GM10266 (cell line): Measurements from ENCODE around the gene ZKSCAN8.

Experiments
- DNase-seq: peaks from one replicate; pipeline ENCODE4 v3.0.0; 2012; ENCODE audit errors: extremely low spot score
- CTCF ChIP-seq: IDR thresholded peaks from 2 replicates; pipeline ENCODE4 v1.5.1; 2012; ENCODE audit warnings: mild to moderate bottlenecking, low read depth; ENCODE audit not compliant: control insufficient read depth, insufficient read depth; ENCODE audit errors: missing control alignments

The ZKSCAN8 gene

GRCh38 chr6:28172006-28172405 is 30.3 kb downstream of the ZKSCAN8 start:
- DNase-seq, result no peak

GRCh38 chr6:28176373-28176772 is 34.7 kb downstream of the ZKSCAN8 start:
- TF ChIP-seq CTCF, result no peak
- DNase-seq, result no peak

More at GRCh38 chr6:28172006-28172405, 30.3 kb downstream of the ZKSCAN8 start:
- TF ChIP-seq CTCF, result no peak

- no peak for TF ChIP-seq CTCF
- no peak for DNase-seq
Measured at GRCh38 chr6:28182255-28182654, 40.6 kb downstream of the ZKSCAN8 start.

GRCh38 chr6:28188111-28188979 is 46.7 kb downstream of the ZKSCAN8 start:
- no peak for TF ChIP-seq CTCF
- DNase-seq, result no peak

- TF ChIP-seq CTCF, result no peak
Measured at GRCh38 chr6:28200020-28200419, 58.3 kb downstream of the ZKSCAN8 start.

GRCh38 chr6:28203201-28203600 is 61.5 kb downstream of the ZKSCAN8 start:
- no peak for DNase-seq
- no peak for TF ChIP-seq CTCF

More at GRCh38 chr6:28200020-28200419, 58.3 kb downstream of the ZKSCAN8 start:
- DNase-seq, result no peak

GRCh38 chr6:28205879-28206278 is 64.2 kb downstream of the ZKSCAN8 start:
- DNase-seq, result no peak
- no peak for TF ChIP-seq CTCF
